Measurements from ENCODE around the gene ZBTB7C. TPM values are rescaled to one million over a fixed set of nuclear protein-coding genes. Genes with fewer than 3 reads are reported as not detected.

ZBTB7C gene
- total and polyA plus RNA-seq, 9 of the 15 experiments (the other 6 are each of a cell fraction or from before 2014, with no cell fraction given) = not detected

DNA sequence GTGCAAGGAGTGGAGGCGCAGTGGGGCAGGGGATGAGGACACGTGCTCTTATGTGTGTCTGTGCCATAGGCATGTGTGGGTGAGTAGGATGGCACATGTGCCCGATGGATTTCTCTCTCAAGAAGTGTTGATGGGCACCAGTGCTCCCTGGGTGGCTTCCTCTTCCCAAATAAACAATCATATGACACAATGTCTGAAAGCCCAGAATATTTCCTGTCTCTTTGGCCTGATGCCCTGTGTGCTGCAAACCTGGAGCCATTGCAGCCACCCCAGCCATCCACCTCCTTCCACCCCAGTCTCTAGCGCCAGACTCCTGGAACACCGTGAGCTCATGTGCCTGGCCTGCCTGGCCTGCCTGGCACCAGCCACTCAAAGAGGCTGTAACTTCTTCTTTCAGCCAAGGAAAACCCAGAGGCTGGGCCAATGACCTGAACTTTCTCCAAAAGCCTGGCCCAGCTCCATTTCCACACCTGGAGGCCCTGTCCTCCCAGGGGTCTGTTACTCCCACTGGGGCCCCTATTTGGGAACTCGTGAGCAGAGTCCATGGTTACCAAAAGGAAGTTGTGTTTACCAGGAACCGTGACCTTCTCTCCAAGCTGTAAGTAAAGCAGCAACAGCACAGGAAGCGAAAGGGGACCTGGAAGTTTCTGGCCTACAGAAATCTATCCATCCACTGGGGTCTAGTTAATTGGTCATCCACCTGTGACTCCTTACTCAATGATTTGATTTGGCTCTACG, 9.5 kb upstream of the ZBTB7C start (continued):
- TF ChIP-seq, protein P1, sequence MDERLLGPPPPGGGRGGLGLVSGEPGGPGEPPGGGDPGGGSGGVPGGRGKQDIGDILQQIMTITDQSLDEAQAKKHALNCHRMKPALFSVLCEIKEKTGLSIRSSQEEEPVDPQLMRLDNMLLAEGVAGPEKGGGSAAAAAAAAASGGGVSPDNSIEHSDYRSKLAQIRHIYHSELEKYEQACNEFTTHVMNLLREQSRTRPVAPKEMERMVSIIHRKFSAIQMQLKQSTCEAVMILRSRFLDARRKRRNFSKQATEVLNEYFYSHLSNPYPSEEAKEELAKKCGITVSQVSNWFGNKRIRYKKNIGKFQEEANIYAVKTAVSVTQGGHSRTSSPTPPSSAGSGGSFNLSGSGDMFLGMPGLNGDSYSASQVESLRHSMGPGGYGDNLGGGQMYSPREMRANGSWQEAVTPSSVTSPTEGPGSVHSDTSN (CRISPR knock-in tag; IDR thresholded peaks at IDR 0.05; ENCODE audit: low read depth) = no peak
- TF ChIP-seq, protein P1 (tag; conservative IDR thresholded peaks at IDR 0.05; ENCODE audit: low read depth) = no peak
- TF ChIP-seq KDM4B (IDR thresholded peaks at IDR 0.05; ENCODE audit: borderline replicate concordance in 2 of 2, low read depth in 1 of 2) (no peak), WHSC1 (IDR thresholded peaks at IDR 0.05; ENCODE audit: low read length) (no peak)

GRCh38 chr18:48417985-48418384, 8.8 kb upstream of the ZBTB7C start:
- CTCF ChIA-PET (ENCODE audit: low intra/inter-chr PET ratio) = no interaction called here
- DNase-seq (ENCODE audit: extremely low read depth in 1 of 4, low spot score in 3 of 4) (no peak), ATAC-seq (no peak), FAIRE-seq (no peak)
- H3K4me1 ChIP-seq (replicated peaks in 1 of 2; ENCODE audit: control insufficient read depth in 2 of 2, insufficient read depth in 2 of 2, low read length in 2 of 2) = no peaks in the 10 kb centered on the region
- H4K20me1 ChIP-seq (replicated peaks; ENCODE audit: control insufficient read depth, insufficient read depth, low read length) = no peaks in the 10 kb centered on the region
- no peaks in the 10 kb centered on the region for H3K9me1 ChIP-seq (ENCODE audit: control insufficient read depth, insufficient read depth, low read length)
- no TSS peak for BruUV-seq (replicated peaks)
- H3K9me3 ChIP-seq (replicated peaks; ENCODE audit: control insufficient read depth, insufficient read depth, low read depth, low read length) = no peaks in the 10 kb centered on the region
- no peak overlapping the region for H3K4me2 ChIP-seq (ENCODE audit: insufficient read depth, low read length)
- 0% methylated on average over 2 of the region's 4 CpGs for WGBS (ENCODE audit: insufficient coverage, low coverage, missing lambda C conversion rate)
- no peak for TF ChIP-seq MAZ (CRISPR knock-in tag; conservative IDR thresholded peaks at IDR 0.05 in 1 of 2, IDR thresholded peaks at IDR 0.05 in 1 of 2)
- no peak for TF ChIP-seq ZNF699 (CRISPR knock-in tag; IDR thresholded peaks at IDR 0.05; ENCODE audit: insufficient replicate concordance)
- in situ Hi-C loops (cut with MboI) = no loop called here
- no peak overlapping the region for H3K27ac ChIP-seq (ENCODE audit: extremely low read depth, low read depth, low read length)
- H3K9ac ChIP-seq (ENCODE audit: insufficient read depth in 1 of 2, low read depth in 2 of 2, low read length in 2 of 2) = no peak overlapping the region
- POLR2A ChIA-PET = no interaction called here
- no peaks in the 10 kb centered on the region for H3K79me2 ChIP-seq (ENCODE audit: control insufficient read depth, insufficient read depth, low read length)
- intact Hi-C loops (cut with micrococcal nuclease) = no loop called here
- no peaks in the 10 kb centered on the region for H3K36me3 ChIP-seq (ENCODE audit: control insufficient read depth, insufficient read depth, low read length)
- H2AFZ ChIP-seq (ENCODE audit: low read depth, low read length) = no peak overlapping the region
- no peak overlapping the region for H3K4me3 ChIP-seq
- 0 out of 5 replicates have a peak, but pooled peaks cover 0 to 4% of the 10 kb centered on the region in 2 experiments for H3K27me3 ChIP-seq (ENCODE audit: control insufficient read depth in 2 of 2, insufficient read depth in 2 of 2, low read length in 2 of 2)

Data from K562 (cell line).